ENCODE results near the gene RSPH10B2. TPM values are rescaled to one million over a fixed set of nuclear protein-coding genes. Genes with fewer than 3 reads are reported as not detected.
A peak's percentile ranks its signal among the peaks of the same experiment; 100 is the strongest.
"Not testable (repeated sequence)": the region's sequence is repeated elsewhere in the genome, so short reads cannot be mapped to it uniquely, and the experiment has no call there.

RSPH10B2 gene
- total RNA-seq, 1 donor from 2014 or later, result 1.0 TPM

- H3K36me3 Mint-ChIP-seq (ENCODE audit: unreplicated experiment); H3K4me1 Mint-ChIP-seq (ENCODE audit: low read depth, unreplicated experiment); H3K9me3 Mint-ChIP-seq (ENCODE audit: unreplicated experiment); H3K27me3 Mint-ChIP-seq (ENCODE audit: unreplicated experiment); H3K4me3 Mint-ChIP-seq (ENCODE audit: unreplicated experiment): not testable (repeated sequence)
- peak overlapping the region; percentile 43 for H3K27ac Mint-ChIP-seq (ENCODE audit: unreplicated experiment)
- DNase-seq, result peak; percentile 57
These were observed 73.3 kb downstream of the RSPH10B2 start for GRCh38 chr7:6827180-6827579.

GRCh38 chr7:6829616-6830015 lies 75.7 kb downstream of the RSPH10B2 start:
- H3K4me1 Mint-ChIP-seq (ENCODE audit: low read depth, unreplicated experiment); H3K27ac Mint-ChIP-seq (ENCODE audit: unreplicated experiment); H3K9me3 Mint-ChIP-seq (ENCODE audit: unreplicated experiment); H3K36me3 Mint-ChIP-seq (ENCODE audit: unreplicated experiment); H3K4me3 Mint-ChIP-seq (ENCODE audit: unreplicated experiment); DNase-seq; H3K27me3 Mint-ChIP-seq (ENCODE audit: unreplicated experiment): not testable (repeated sequence)

- not testable (repeated sequence) for H3K27ac Mint-ChIP-seq (ENCODE audit: unreplicated experiment); DNase-seq; H3K4me3 Mint-ChIP-seq (ENCODE audit: unreplicated experiment); H3K9me3 Mint-ChIP-seq (ENCODE audit: unreplicated experiment); H3K27me3 Mint-ChIP-seq (ENCODE audit: unreplicated experiment); H3K36me3 Mint-ChIP-seq (ENCODE audit: unreplicated experiment)
- peaks cover 12% of the 10 kb centered on the region for H3K4me1 Mint-ChIP-seq (ENCODE audit: low read depth, unreplicated experiment)
These were observed 76.1 kb downstream of the RSPH10B2 start for GRCh38 chr7:6830026-6830425.

- H3K4me1 Mint-ChIP-seq (ENCODE audit: low read depth, unreplicated experiment), result peaks cover 22% of the 10 kb centered on the region
- H3K27ac Mint-ChIP-seq (ENCODE audit: unreplicated experiment), result no peak overlapping the region
- no peak for DNase-seq
- peaks cover 15% of the 10 kb centered on the region for H3K9me3 Mint-ChIP-seq (ENCODE audit: unreplicated experiment)
- no peaks in the 10 kb centered on the region for H3K36me3 Mint-ChIP-seq (ENCODE audit: unreplicated experiment)
- no peak overlapping the region for H3K4me3 Mint-ChIP-seq (ENCODE audit: unreplicated experiment)
- TF ChIP-seq CTCF (IDR thresholded peaks at IDR 0.05; ENCODE audit: partially characterized antibody, unreplicated experiment), result no peak
- peaks cover 12% of the 10 kb centered on the region for H3K27me3 Mint-ChIP-seq (ENCODE audit: unreplicated experiment)
These were observed 77.3 kb downstream of the RSPH10B2 start for GRCh38 chr7:6831018-6831725.

GRCh38 chr7:6833636-6834035 lies 79.7 kb downstream of the RSPH10B2 start:
- H3K4me1 Mint-ChIP-seq (ENCODE audit: low read depth, unreplicated experiment), result peaks cover 20% of the 10 kb centered on the region
- TF ChIP-seq CTCF (IDR thresholded peaks at IDR 0.05; ENCODE audit: partially characterized antibody, unreplicated experiment), result no peak
- H3K27me3 Mint-ChIP-seq (ENCODE audit: unreplicated experiment), result peaks cover 12% of the 10 kb centered on the region
- H3K4me3 Mint-ChIP-seq (ENCODE audit: unreplicated experiment), result no peak overlapping the region
- DNase-seq, result no peak
- H3K36me3 Mint-ChIP-seq (ENCODE audit: unreplicated experiment), result peaks cover 4% of the 10 kb centered on the region
- H3K27ac Mint-ChIP-seq (ENCODE audit: unreplicated experiment), result no peak overlapping the region
- peaks cover 12% of the 10 kb centered on the region for H3K9me3 Mint-ChIP-seq (ENCODE audit: unreplicated experiment)

GRCh38 chr7:6835521-6835920 lies 81.6 kb downstream of the RSPH10B2 start:
- Mint-ChIP-seq H3K9me3 (ENCODE audit: unreplicated experiment) (peaks cover 12% of the 10 kb centered on the region), H3K4me3 (ENCODE audit: unreplicated experiment) (peak overlapping the region; percentile 41), H3K4me1 (ENCODE audit: low read depth, unreplicated experiment) (peaks cover 16% of the 10 kb centered on the region), H3K27ac (ENCODE audit: unreplicated experiment) (peak overlapping the region; percentile 97)
- not testable (repeated sequence) for H3K27me3 Mint-ChIP-seq (ENCODE audit: unreplicated experiment); H3K36me3 Mint-ChIP-seq (ENCODE audit: unreplicated experiment)
- peak; percentile 43 for DNase-seq

- not testable (repeated sequence) for H3K27me3 Mint-ChIP-seq (ENCODE audit: unreplicated experiment); DNase-seq; H3K4me3 Mint-ChIP-seq (ENCODE audit: unreplicated experiment); H3K36me3 Mint-ChIP-seq (ENCODE audit: unreplicated experiment)
- peak overlapping the region; percentile 3 for H3K27ac Mint-ChIP-seq (ENCODE audit: unreplicated experiment)
- peaks cover 16% of the 10 kb centered on the region for H3K4me1 Mint-ChIP-seq (ENCODE audit: low read depth, unreplicated experiment)
- peaks cover 12% of the 10 kb centered on the region for H3K9me3 Mint-ChIP-seq (ENCODE audit: unreplicated experiment)
These were observed 83.2 kb downstream of the RSPH10B2 start for GRCh38 chr7:6837081-6837480.

- H3K9me3 Mint-ChIP-seq (ENCODE audit: unreplicated experiment); H3K27me3 Mint-ChIP-seq (ENCODE audit: unreplicated experiment); H3K27ac Mint-ChIP-seq (ENCODE audit: unreplicated experiment); H3K4me3 Mint-ChIP-seq (ENCODE audit: unreplicated experiment); DNase-seq; H3K4me1 Mint-ChIP-seq (ENCODE audit: low read depth, unreplicated experiment); H3K36me3 Mint-ChIP-seq (ENCODE audit: unreplicated experiment): not testable (repeated sequence)
These were observed 88.5 kb downstream of the RSPH10B2 start for GRCh38 chr7:6842278-6842921.

- not testable (repeated sequence) for DNase-seq; H3K4me1 Mint-ChIP-seq (ENCODE audit: low read depth, unreplicated experiment); H3K36me3 Mint-ChIP-seq (ENCODE audit: unreplicated experiment); H3K9me3 Mint-ChIP-seq (ENCODE audit: unreplicated experiment); H3K27me3 Mint-ChIP-seq (ENCODE audit: unreplicated experiment); H3K27ac Mint-ChIP-seq (ENCODE audit: unreplicated experiment); H3K4me3 Mint-ChIP-seq (ENCODE audit: unreplicated experiment)
These were observed 89.2 kb downstream of the RSPH10B2 start for GRCh38 chr7:6843092-6843491.

GRCh38 chr7:6843654-6844053 lies 89.8 kb downstream of the RSPH10B2 start:
- H3K36me3 Mint-ChIP-seq (ENCODE audit: unreplicated experiment); H3K9me3 Mint-ChIP-seq (ENCODE audit: unreplicated experiment); H3K27me3 Mint-ChIP-seq (ENCODE audit: unreplicated experiment); H3K4me1 Mint-ChIP-seq (ENCODE audit: low read depth, unreplicated experiment); DNase-seq; H3K27ac Mint-ChIP-seq (ENCODE audit: unreplicated experiment); H3K4me3 Mint-ChIP-seq (ENCODE audit: unreplicated experiment): not testable (repeated sequence)
